ENCODE measurements around the gene CCDC7.

The CCDC7 gene

DNA sequence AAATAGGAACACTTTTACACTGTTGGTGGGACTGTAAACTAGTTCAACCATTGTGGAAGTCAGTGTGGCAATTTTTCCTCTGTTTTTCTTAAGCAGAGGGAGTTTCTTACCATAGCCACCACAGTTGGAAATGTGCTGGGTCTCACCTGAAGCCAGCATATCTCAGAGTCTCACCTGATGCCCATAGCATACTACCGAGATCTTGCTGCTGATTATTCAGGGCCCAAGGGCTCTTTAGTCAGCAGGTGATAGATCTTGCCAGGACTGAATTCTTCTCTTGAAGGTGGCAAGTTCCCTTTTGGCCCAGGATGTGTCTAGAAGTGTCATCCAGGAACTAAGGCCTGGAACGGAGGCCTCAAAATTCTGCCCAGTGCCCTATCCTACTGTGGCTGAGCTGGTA is 215.4 kb downstream of the CCDC7 start:
- H3K4ac ChIP-seq (ENCODE audit: low read depth in 1 of 2, low read length in 2 of 2), result no peak overlapping the region
- H3K27ac ChIP-seq (ENCODE audit: low read length, poor library complexity, severe bottlenecking), result no peak overlapping the region
- H2BK15ac ChIP-seq (ENCODE audit: low read depth, poor library complexity, severe bottlenecking), result no peak overlapping the region
- H3K27me3 ChIP-seq (ENCODE audit: control insufficient read depth in 1 of 2, insufficient read depth in 1 of 2, low read length in 2 of 2), result no peaks in the 10 kb centered on the region
- no peak overlapping the region for H2AFZ ChIP-seq (ENCODE audit: low read depth, low read length)
- 100% methylated on average over 2 of the region's 2 CpGs for WGBS
- no peaks in the 10 kb centered on the region for H3K4me1 ChIP-seq (ENCODE audit: control insufficient read depth, insufficient read depth, low read depth, low read length)
- no peaks in the 10 kb centered on the region for H3K36me3 ChIP-seq (ENCODE audit: control insufficient read depth in 1 of 2, insufficient read depth in 2 of 2, low read depth in 1 of 2, low read length in 2 of 2)
- no peak for DNase-seq
- no peak overlapping the region for H2AK5ac ChIP-seq (ENCODE audit: low read length, severe bottlenecking)
- no peak overlapping the region for H2BK12ac ChIP-seq (ENCODE audit: low read length in 2 of 2)
- H4K91ac ChIP-seq (ENCODE audit: low read length), result no peak overlapping the region
- no peak overlapping the region for H3K4me3 ChIP-seq (ENCODE audit: insufficient read depth in 1 of 2, low read depth in 1 of 2, low read length in 2 of 2)
- H3K18ac ChIP-seq (ENCODE audit: low read depth in 1 of 2, low read length in 2 of 2), result no peak overlapping the region
- H2BK5ac ChIP-seq (ENCODE audit: low read depth, low read length, poor library complexity, severe bottlenecking), result no peak overlapping the region
- peaks cover 15% of the 10 kb centered on the region for H3K9me3 ChIP-seq (ENCODE audit: control insufficient read depth, low read length)
- no peak overlapping the region for H3K23ac ChIP-seq (ENCODE audit: low read length in 2 of 2)
- H3K14ac ChIP-seq (ENCODE audit: low read length in 2 of 2), result no peak overlapping the region
- H2BK120ac ChIP-seq (ENCODE audit: low read depth, low read length), result no peak overlapping the region
- H3K9ac ChIP-seq (ENCODE audit: low read length), result no peak overlapping the region
- no peak overlapping the region for H4K8ac ChIP-seq (ENCODE audit: low read length)
- H3K4me2 ChIP-seq (ENCODE audit: low read length, poor library complexity, severe bottlenecking), result no peak overlapping the region
- no peaks in the 10 kb centered on the region for H3K79me1 ChIP-seq (replicated peaks; ENCODE audit: low read length, poor library complexity, severe bottlenecking)

DNA sequence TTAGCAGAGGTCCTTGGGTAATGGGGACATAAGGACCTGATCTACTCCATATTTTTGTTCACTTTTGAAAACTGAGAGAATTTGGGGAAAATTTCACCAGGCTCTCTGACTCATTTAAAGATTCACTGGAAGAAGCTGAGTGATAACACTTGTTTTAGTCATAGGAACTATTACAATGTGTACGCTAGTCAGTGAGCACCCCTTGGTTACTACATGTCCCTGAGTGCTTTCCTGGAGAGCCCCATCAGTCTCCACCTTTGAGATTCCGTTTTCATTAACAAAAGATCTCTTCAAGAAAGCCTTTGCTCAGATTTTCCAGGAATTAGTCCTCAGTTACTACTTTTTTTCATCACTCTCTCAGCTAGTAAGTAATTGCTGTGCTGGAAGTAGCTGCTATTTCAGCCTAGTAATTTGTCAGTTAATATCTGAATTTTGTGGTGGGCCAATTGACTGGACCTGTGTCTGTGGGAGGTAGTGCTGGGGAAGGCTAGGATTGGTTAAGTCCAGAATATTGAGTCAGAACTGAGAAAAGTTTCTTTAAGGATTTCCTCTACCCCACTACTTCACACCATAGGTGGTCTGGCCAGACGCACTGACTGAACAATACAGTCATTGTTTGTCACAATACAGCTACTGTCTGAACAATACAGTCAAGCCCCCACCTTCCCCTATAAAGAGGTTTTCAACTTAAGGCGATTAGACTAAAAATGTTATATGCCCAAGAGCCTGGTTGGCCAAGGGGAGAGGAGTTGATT is 235.0 kb downstream of the CCDC7 start:
- H2BK5ac ChIP-seq (ENCODE audit: low read depth, low read length, poor library complexity, severe bottlenecking), result no peak overlapping the region
- no peak overlapping the region for H4K91ac ChIP-seq (ENCODE audit: low read length)

DNA sequence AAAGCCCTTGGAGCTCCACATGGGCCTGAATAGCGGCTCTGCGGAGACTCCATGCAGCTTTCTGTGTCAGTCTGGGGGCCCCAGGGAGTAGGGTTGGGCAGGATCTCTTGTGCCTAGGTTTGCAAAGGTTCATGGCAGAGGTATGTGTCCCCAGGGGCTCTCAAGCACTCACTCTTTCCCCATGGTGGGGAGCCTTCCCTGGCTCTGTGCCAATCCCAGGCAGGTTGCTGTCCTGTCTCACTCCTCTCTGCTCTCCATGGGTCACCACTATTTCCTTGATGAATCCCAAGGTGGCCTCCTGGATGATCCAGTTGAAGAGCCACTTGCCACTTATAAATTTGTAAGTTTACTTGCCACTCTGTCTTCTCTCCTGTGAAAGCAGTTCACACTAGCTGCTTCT is 238.4 kb downstream of the CCDC7 start:
- Histone ChIP-seq H3K27ac (ENCODE audit: low read length, poor library complexity, severe bottlenecking) (no peak overlapping the region), H3K4me1 (ENCODE audit: control insufficient read depth, insufficient read depth, low read depth, low read length) (no peaks in the 10 kb centered on the region), H2BK5ac (ENCODE audit: low read depth, low read length, poor library complexity, severe bottlenecking) (no peak overlapping the region), H4K91ac (ENCODE audit: low read length) (no peak overlapping the region), H2BK15ac (ENCODE audit: low read depth, poor library complexity, severe bottlenecking) (no peak overlapping the region), H3K14ac (ENCODE audit: low read length in 2 of 2) (no peak overlapping the region), H3K4ac (ENCODE audit: low read depth in 1 of 2, low read length in 2 of 2) (no peak overlapping the region), H3K27me3 (ENCODE audit: control insufficient read depth in 1 of 2, insufficient read depth in 1 of 2, low read length in 2 of 2) (no peaks in the 10 kb centered on the region), H4K8ac (ENCODE audit: low read length) (no peak overlapping the region), H3K18ac (ENCODE audit: low read depth in 1 of 2, low read length in 2 of 2) (no peak overlapping the region), H3K9me3 (ENCODE audit: control insufficient read depth, low read length) (peaks cover 4% of the 10 kb centered on the region), H3K79me1 (replicated peaks; ENCODE audit: low read length, poor library complexity, severe bottlenecking) (no peaks in the 10 kb centered on the region), H3K36me3 (ENCODE audit: control insufficient read depth in 1 of 2, insufficient read depth in 2 of 2, low read depth in 1 of 2, low read length in 2 of 2) (no peaks in the 10 kb centered on the region), H2AK5ac (ENCODE audit: low read length, severe bottlenecking) (no peak overlapping the region), H2BK12ac (ENCODE audit: low read length in 2 of 2) (no peak overlapping the region), H2AFZ (ENCODE audit: low read depth, low read length) (no peak overlapping the region), H3K4me3 (ENCODE audit: insufficient read depth in 1 of 2, low read depth in 1 of 2, low read length in 2 of 2) (no peak overlapping the region), H3K9ac (ENCODE audit: low read length) (no peak overlapping the region), H3K23ac (ENCODE audit: low read length in 2 of 2) (no peak overlapping the region), H2BK120ac (ENCODE audit: low read depth, low read length) (no peak overlapping the region), H3K4me2 (ENCODE audit: low read length, poor library complexity, severe bottlenecking) (no peak overlapping the region)
- DNase-seq, result no peak
- 90% methylated on average over 2 of the region's 2 CpGs for WGBS

More for the DNA sequence above, 235.0 kb downstream of the CCDC7 start:
- no peak overlapping the region for H3K27ac ChIP-seq (ENCODE audit: low read length, poor library complexity, severe bottlenecking)
- H3K4me1 ChIP-seq (ENCODE audit: control insufficient read depth, insufficient read depth, low read depth, low read length), result no peaks in the 10 kb centered on the region
- no peak overlapping the region for H3K9ac ChIP-seq (ENCODE audit: low read length)
- WGBS, result 44% methylated on average over 4 of the region's 4 CpGs
- no peak overlapping the region for H3K14ac ChIP-seq (ENCODE audit: low read length in 2 of 2)
- no peak for DNase-seq
- H2BK12ac ChIP-seq (ENCODE audit: low read length in 2 of 2), result no peak overlapping the region
- H3K36me3 ChIP-seq (ENCODE audit: control insufficient read depth in 1 of 2, insufficient read depth in 2 of 2, low read depth in 1 of 2, low read length in 2 of 2), result no peaks in the 10 kb centered on the region
- H2AK5ac ChIP-seq (ENCODE audit: low read length, severe bottlenecking), result no peak overlapping the region
- H3K9me3 ChIP-seq (ENCODE audit: control insufficient read depth, low read length), result peaks cover 11% of the 10 kb centered on the region
- H2BK120ac ChIP-seq (ENCODE audit: low read depth, low read length), result no peak overlapping the region
- no peaks in the 10 kb centered on the region for H3K79me1 ChIP-seq (replicated peaks; ENCODE audit: low read length, poor library complexity, severe bottlenecking)
- H2BK15ac ChIP-seq (ENCODE audit: low read depth, poor library complexity, severe bottlenecking), result no peak overlapping the region
- H3K27me3 ChIP-seq (ENCODE audit: control insufficient read depth in 1 of 2, insufficient read depth in 1 of 2, low read length in 2 of 2), result no peaks in the 10 kb centered on the region
- H3K4me3 ChIP-seq (ENCODE audit: insufficient read depth in 1 of 2, low read depth in 1 of 2, low read length in 2 of 2), result no peak overlapping the region
- H3K18ac ChIP-seq (ENCODE audit: low read depth in 1 of 2, low read length in 2 of 2), result no peak overlapping the region
- no peak overlapping the region for H3K4me2 ChIP-seq (ENCODE audit: low read length, poor library complexity, severe bottlenecking)
- no peak overlapping the region for H4K8ac ChIP-seq (ENCODE audit: low read length)
- H3K4ac ChIP-seq (ENCODE audit: low read depth in 1 of 2, low read length in 2 of 2), result no peak overlapping the region
- H3K23ac ChIP-seq (ENCODE audit: low read length in 2 of 2), result no peak overlapping the region
- H2AFZ ChIP-seq (ENCODE audit: low read depth, low read length), result no peak overlapping the region

DNA sequence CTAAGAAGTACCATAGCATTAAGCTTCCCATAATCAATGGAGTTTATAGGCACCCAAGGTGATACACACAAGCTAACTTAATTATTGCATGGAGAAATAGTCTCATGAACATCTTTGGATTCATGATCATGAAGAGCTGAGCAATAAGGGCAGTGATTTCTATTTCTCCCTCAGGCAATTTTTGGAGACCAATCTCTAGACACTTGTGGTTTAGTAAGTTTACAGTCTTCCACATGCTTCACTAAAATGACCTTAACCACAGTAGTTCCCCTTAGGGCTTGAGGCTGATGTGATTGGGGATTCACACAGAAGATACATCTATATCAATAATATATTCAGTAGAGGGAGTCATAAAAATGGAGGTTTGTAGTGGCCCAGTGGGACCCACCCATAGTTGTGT is 241.2 kb downstream of the CCDC7 start:
- no peak overlapping the region for H2AFZ ChIP-seq (ENCODE audit: low read depth, low read length)
- no peak overlapping the region for H3K27ac ChIP-seq (ENCODE audit: low read length, poor library complexity, severe bottlenecking)
- H3K18ac ChIP-seq (ENCODE audit: low read depth in 1 of 2, low read length in 2 of 2), result no peak overlapping the region
- no peak overlapping the region for H3K4me3 ChIP-seq (ENCODE audit: insufficient read depth in 1 of 2, low read depth in 1 of 2, low read length in 2 of 2)
- no peaks in the 10 kb centered on the region for H3K79me1 ChIP-seq (replicated peaks; ENCODE audit: low read length, poor library complexity, severe bottlenecking)
- no peak overlapping the region for H3K14ac ChIP-seq (ENCODE audit: low read length in 2 of 2)
- H3K4me1 ChIP-seq (ENCODE audit: control insufficient read depth, insufficient read depth, low read depth, low read length), result no peaks in the 10 kb centered on the region
- H3K4ac ChIP-seq (ENCODE audit: low read depth in 1 of 2, low read length in 2 of 2), result no peak overlapping the region
- H3K9me3 ChIP-seq (ENCODE audit: control insufficient read depth, low read length), result peaks cover 3% of the 10 kb centered on the region
- no peak overlapping the region for H2BK5ac ChIP-seq (ENCODE audit: low read depth, low read length, poor library complexity, severe bottlenecking)
- no peak overlapping the region for H4K91ac ChIP-seq (ENCODE audit: low read length)
- H2AK5ac ChIP-seq (ENCODE audit: low read length, severe bottlenecking), result no peak overlapping the region
- H2BK12ac ChIP-seq (ENCODE audit: low read length in 2 of 2), result no peak overlapping the region
- no peaks in the 10 kb centered on the region for H3K36me3 ChIP-seq (ENCODE audit: control insufficient read depth in 1 of 2, insufficient read depth in 2 of 2, low read depth in 1 of 2, low read length in 2 of 2)
- H3K23ac ChIP-seq (ENCODE audit: low read length in 2 of 2), result no peak overlapping the region
- no peak overlapping the region for H4K8ac ChIP-seq (ENCODE audit: low read length)
- no peak overlapping the region for H2BK15ac ChIP-seq (ENCODE audit: low read depth, poor library complexity, severe bottlenecking)
- H3K4me2 ChIP-seq (ENCODE audit: low read length, poor library complexity, severe bottlenecking), result no peak overlapping the region
- no peaks in the 10 kb centered on the region for H3K27me3 ChIP-seq (ENCODE audit: control insufficient read depth in 1 of 2, insufficient read depth in 1 of 2, low read length in 2 of 2)
- H3K9ac ChIP-seq (ENCODE audit: low read length), result no peak overlapping the region
- no peak overlapping the region for H2BK120ac ChIP-seq (ENCODE audit: low read depth, low read length)
- DNase-seq, result no peak

Measured in mesenchymal stem cell (in vitro differentiated cells and primary cell).